Stimulated activated CD8-positive, alpha-beta memory T cell treated with anti-CD3 and anti-CD28 coated beads, Interleukin-2, amount 100 ng/mL, for 48 hours (primary cell): Measurements from ENCODE around the gene SWI5.
"Not testable (repeated sequence)": the region's sequence is repeated elsewhere in the genome, so short reads cannot be mapped to it uniquely, and the experiment has no call there.

ENCODE experiments used
- DNase-seq, 2 donors: peaks; one replicate each; pipeline ENCODE4 v3.0.0-alpha.2; 2020; ENCODE audit warnings: low read depth in 2 of 2

The SWI5 gene

GRCh38 chr9:128279088-128280073 lies 3.3 kb downstream of the SWI5 start:
- not testable (repeated sequence) for DNase-seq

GRCh38 chr9:128280084-128280622 lies 4.1 kb downstream of the SWI5 start:
- DNase-seq: no peak

GRCh38 chr9:128282500-128282899 lies 6.4 kb downstream of the SWI5 start:
- DNase-seq: no peak

GRCh38 chr9:128285033-128285784 lies 9.1 kb downstream of the SWI5 start:
- no peak for DNase-seq

- DNase-seq: no peak
Measured at GRCh38 chr9:128286440-128286839, 10.4 kb downstream of the SWI5 start.

- DNase-seq: no peak
Measured at GRCh38 chr9:128288273-128289004, 12.4 kb downstream of the SWI5 start.

- no peak for DNase-seq
Measured at GRCh38 chr9:128292009-128292408, 15.9 kb downstream of the SWI5 start.

GRCh38 chr9:128293091-128293490 lies 17.0 kb downstream of the SWI5 start:
- DNase-seq: no peak

- no peak for DNase-seq
Measured at GRCh38 chr9:128294142-128294541, 18.1 kb downstream of the SWI5 start.

GRCh38 chr9:128296340-128297220 lies 20.5 kb downstream of the SWI5 start:
- DNase-seq: no peak

- no peak for DNase-seq
Measured at GRCh38 chr9:128297221-128297773, 21.2 kb downstream of the SWI5 start.

- DNase-seq: no peak
Measured at GRCh38 chr9:128298535-128299482, 22.7 kb downstream of the SWI5 start.

GRCh38 chr9:128304136-128304970 lies 28.3 kb downstream of the SWI5 start:
- DNase-seq: no peak

- no peak for DNase-seq
Measured at GRCh38 chr9:128304971-128305288, 28.9 kb downstream of the SWI5 start.

- no peak for DNase-seq
Measured at GRCh38 chr9:128309551-128309950, 33.5 kb downstream of the SWI5 start.

- no peak for DNase-seq
Measured at GRCh38 chr9:128310461-128310860, 34.4 kb downstream of the SWI5 start.

GRCh38 chr9:128314697-128315096 lies 38.6 kb downstream of the SWI5 start:
- DNase-seq: no peak

GRCh38 chr9:128316421-128316820 lies 40.3 kb downstream of the SWI5 start:
- DNase-seq: no peak

- no peak for DNase-seq
Measured at GRCh38 chr9:128317629-128318028, 41.6 kb downstream of the SWI5 start.
